NCI-H2227 treated with DMSO at 0.1 percent for 48 hours (cell line): Measurements from ENCODE around the gene CYP4F11.
"Not testable (repeated sequence)": the region's sequence is repeated elsewhere in the genome, so short reads cannot be mapped to it uniquely, and the experiment has no call there.

Experiments used
- DNase-seq: peaks from one replicate; lab custom pipeline; 2025; lab: John Stamatoyannopoulos, UW

CYP4F11 gene

DNA sequence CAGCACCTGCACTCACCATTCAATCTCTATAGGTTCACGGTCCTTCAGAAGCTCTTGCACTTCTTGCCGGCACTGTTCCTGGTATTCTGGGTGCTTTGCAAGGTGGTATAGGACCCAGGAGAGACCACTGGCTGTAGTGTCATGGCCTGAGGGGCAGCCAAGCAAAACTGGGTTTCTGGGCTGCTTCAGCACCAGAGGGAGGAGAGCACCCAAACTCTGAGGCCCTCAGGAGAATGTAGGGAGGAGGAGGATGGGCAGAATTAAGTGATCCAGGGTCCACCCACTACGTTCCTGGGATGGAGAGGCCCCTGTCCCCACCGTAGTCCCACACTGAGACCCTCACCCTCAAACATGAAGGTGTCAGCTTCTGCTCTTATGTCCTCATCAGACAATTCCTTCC is 12.3 kb downstream of the CYP4F11 start:
- no peak for DNase-seq

DNA sequence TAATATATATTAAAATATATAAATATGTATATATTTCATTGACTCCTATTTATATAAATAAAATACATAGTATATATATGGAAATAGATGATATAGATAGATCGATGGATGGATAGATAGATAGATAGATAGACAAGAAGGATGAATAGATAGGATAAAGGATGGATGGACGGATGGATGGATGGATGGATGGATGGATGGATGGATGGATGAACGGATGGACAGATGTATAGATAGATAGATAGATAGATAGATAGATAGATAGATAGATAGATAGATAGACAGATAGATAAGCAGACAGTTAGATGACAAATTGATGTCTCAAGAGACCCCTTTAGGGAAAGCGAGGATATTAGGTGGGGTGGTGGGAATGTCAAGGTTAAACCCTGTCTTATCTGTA is 15.1 kb downstream of the CYP4F11 start:
- DNase-seq, result no peak

DNA sequence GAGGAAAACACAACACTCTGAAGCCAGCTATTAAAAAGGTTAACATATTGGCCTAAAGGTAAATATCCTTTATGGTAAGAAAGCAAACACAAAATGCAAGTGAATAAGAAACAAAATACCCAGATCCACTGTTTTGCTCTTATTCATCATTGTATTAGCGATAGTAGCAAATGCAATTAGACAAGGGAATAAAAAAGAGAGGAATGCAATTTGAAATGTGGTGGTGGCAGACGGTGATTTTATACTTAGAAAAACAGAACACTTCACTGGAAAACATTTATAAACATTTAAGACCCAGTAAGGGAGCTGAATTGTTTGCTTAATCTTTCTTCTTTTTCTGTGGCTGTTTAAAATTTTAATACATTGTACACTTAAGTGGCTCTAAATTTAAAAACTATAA is 19.2 kb downstream of the CYP4F11 start:
- no peak for DNase-seq

DNA sequence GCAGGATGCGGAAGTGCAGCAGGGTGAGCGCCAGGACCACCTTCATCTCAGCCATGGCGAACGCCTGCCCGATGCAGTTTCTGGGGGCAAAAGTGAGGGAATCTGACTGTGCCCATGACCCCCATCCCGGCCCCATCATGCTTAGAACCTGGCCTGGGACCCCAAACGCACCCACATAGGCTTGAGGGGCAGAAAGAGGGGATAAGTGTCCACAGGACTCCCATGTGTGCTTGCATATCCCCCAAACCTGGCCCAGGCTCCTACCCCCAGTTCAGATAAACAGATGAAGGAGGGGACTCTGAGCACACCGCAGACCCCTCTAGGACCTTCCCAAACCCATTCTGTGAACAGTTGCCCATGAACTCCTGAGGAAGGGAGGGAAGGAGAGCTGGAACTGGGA is 20.5 kb downstream of the CYP4F11 start:
- DNase-seq, result no peak

DNA sequence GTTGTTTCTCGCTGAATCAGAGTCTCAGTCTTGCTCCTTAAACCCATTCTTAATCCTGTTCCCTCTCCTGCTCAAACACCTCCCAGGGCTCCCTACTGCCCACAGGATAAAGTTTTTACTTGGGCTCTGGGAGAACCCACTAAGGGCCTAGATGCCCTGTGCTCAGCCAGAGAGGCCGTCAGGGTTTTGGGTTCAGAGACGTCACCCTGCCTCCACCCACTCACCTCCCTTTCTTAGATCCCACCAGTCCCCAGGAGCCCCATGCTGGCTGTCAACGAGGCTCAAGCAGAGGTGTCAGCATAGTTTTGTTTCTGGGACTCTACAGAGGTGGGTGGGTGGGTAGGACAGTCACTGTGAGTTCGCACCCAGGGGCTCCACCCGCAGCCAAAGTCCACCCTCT is 20.9 kb downstream of the CYP4F11 start:
- no peak for DNase-seq

DNA sequence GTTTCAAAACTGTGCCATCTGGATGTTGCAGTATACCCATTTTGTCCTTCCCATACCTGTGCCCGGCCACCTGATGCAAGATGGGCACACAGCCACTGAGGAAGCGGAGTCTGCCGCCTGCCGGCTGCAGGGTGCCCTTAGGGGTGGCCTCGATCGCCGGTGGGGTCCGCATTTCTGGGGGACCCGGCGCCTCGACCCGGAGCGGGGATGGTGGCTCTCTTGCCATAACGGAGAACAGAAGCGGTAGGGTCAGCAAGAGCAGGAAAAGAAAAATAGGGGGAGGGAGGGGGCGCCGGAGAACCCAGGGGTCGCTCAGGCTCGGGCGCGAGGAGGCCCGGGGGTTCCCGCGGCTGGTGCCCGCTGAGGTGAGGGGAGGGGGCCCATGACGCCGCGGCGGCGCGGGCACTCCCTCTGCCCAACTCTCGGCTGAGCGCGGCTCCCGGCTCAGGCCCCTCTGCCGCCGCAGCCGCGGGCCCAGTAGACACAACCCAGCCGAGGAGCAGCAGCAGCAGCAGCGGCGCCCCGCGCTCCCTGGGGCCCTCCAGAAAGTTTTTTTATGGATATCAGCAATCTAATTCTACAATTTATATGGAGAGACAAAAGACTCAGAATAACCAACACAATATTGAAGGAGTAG is 22.6 kb downstream of the CYP4F11 start:
- DNase-seq, result no peak

DNA sequence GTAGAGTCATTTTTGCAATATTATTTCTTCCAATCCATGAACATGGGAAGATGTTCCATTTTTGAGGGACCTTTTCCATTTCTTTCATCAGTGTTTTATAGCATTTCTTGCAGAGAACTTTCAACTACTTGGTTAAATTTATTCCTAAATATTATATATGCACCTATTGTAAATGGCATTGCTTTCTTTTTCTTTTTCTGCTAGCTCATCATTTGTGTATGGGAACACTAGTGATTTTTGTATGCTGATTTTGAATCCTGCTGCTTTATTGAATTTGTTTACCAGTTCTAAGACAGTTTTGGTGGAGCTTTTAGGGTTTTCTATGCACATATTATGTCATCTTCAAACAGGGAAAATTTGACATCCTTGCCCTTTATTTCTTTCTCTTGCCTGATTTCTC is 29.3 kb downstream of the CYP4F11 start:
- DNase-seq, result no peak

DNA sequence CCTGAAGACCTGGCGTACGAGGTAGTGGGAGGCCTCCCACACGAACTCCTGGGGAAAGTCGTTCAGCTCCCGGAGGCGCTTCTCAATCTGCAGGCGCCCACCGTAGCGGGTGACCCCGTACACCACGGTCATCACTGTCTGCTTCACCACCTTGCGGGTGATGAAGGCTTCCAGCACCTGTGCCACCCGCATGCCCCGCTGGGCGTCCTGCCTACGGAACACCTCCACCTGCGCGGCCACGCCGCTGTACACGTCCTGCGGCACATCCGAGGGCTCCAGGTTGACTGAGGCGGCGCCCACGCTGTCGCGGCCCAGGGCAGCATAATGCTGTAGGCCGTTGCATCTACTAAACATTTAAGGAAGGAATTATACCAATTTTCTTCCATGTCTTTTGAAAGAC is 31.4 kb downstream of the CYP4F11 start:
- DNase-seq, result not testable (repeated sequence)

DNA sequence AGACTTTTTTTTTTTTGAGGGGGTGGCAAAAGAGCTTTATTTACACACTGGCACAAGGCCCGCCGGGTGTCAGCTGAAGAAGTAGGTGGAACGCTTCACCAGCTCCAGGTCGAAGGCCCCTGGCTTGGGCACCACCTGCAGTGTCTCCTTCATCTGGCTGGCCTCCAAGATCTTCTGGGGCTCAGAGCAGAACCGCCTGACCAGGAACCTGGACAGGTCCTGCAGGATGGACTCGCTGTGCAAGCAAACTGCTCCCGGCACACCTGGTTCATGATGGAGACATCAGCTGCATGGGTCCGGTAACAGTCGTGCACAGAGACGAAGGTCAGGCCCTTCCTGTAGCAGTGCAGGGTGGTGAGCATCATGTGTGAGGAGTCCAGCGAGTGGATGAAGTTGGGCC is 32.1 kb downstream of the CYP4F11 start:
- no peak for DNase-seq

DNA sequence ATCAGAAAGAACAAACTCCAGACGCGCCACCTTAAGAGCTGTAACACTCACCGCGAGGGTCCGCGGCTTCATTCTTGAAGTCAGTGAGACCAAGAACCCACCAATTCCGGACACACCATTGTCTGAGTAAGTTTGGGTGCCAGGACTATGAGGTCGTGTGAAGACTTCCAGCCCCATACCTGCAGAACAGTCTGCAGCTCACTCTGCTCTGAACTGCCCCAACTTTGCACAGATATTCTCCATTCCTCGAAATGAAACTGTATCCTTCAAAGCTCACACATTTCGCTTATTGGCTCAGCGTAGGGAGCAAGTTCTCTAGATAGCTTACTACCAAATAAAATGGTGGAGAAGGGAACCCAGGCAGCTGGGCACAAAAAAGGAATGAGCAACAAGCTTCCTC is 33.8 kb downstream of the CYP4F11 start:
- DNase-seq, result no peak

DNA sequence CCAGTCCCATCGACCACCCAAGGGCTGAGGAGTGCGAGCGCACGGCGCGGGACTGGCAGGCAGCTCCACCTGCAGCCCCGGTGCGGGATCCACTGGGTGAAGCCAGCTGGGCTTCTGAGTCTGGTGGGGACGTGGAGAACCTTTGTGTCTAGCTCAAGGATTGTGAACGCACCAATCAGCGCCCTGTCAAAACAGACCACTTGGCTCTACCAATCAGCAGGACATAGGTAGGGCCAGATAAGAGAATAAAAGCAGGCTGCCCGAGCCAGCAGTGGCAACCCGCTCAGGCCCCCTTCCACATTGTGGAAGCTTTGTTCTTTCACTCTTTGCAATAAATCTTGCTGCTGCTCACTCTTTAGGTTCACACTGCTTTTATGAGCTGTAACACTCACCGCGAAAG is 34.3 kb downstream of the CYP4F11 start:
- not testable (repeated sequence) for DNase-seq

DNA sequence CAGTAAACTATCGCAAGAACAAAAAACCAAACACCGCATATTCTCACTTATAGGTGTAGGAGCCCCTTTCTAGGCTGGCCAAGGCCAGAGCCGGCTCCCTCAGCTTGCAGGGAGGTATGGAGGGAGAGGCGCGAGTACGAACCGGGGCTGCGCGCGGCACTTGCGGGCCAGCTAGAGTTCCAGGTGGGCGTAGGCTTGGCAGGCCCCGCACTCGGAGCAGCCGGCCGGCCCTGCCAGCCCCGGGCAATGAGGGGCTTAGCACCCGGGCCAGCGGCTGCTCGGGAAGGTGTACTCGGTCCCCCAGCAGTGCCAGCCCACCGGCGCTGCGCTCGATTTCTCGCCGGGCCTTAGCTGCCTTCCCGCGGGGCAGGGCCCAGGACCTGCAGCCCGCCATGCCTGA is 34.8 kb downstream of the CYP4F11 start:
- DNase-seq, result not testable (repeated sequence)

DNA sequence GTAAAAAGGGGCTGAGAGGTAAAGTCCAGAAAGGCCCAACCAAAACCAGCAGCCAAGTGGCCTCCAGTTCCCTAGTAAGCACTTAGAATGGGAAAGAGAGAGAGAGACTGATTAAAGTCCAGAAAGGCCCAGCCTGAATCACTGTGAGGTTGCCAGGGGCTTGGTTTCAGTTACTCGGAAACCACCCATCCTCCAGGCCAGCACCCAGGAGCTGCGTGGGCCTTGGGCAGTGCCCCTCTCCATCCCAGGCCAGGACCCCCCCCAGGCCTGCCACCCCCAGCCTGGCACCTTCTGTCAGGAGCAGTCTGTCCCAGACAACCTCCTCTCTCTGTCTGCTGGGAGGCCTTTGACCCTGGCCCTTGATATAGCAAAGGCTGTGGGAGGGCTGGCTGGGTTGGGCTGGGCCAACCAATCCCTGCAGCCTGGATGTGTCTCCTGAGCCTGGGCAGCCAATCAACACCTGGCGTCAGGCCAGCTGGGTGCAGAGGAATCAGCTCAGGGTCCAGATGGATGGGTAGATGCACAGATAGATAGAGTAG is 36.5 kb downstream of the CYP4F11 start, which contains the start of gene CYP4F2:
Gene CYP4F2, minus strand, starts transcription at position 337 of the 539 bp plus-strand sequence. CDS start 463 bp downstream, outside the sequence.
- DNase-seq, result no peak

DNA sequence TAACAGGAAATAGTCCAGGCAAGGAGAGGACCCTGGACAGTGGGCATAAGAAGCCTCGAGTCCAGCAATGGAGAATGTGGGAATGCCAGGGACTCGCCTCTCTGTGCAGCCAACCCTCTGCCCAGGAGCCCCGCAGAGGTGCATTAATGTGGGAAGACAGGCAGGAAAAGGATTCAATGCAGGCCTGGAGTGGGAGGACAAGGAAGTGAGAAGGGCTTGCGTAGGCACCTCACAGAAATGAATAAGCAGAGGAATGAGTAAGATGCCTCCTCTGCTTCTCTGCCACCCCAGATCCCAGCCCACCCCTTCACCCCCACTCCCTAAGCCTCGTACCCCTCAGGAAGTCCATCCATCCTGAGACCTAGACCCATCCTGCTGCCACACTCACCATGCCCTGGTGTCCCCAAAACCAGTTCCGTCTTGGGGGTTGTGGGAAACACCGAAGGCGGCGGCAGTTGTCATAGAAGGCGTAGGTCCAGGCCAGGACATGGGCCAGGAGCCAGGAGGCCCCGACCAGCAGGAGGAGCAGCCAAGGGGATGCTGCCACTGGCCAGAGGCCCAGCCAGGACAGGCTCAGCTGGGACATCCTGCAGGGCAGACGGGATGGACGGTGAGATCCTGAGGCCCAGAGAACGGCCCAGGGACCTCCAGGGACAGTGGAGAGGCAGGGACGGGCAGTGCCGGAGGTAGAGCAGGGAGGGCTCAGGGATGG is 37.1 kb downstream of the CYP4F11 start:
- DNase-seq, result no peak

DNA sequence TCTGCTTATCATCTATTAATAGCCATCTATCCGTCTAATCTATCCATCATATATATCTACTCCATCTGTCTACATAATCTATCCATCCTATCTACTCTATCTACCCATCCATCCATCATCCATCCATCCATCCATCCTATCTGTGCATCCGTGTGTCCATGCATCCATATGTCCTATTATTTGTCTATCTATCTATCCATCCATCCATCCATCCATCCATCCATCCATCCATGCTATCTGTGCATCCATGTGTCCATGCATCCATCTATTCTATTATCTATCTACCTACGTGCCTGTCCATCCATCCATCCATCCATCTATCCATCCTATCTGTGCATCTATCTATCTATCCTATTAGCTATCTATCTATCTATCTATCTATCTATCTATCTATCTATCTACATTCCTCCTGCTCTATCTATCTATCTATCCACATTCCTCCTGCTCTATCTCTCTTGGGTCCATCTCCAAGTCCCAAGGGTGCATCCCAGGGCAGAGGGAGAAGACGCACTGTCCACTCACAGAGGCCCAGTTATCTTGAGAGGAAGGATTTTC is 38.4 kb downstream of the CYP4F11 start:
- DNase-seq, result no peak

DNA sequence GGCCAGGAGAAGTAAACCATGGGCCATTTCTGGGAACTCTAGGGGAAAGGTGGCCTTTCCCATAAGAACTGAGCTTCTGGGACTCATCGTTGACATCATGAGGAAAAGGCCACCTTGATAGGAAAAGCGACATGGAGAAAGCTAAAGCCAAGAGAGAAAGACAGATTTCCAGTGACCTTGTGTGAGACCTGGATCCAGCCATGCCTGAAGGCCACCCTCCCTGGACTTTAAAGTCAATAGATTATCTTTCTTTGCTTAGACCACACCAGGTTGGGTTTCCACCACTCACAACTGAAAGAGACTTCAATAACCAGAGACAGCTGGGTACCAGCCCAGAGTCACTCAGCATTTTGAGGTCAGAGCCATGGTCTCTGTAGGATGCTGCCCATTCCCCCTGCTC is 40.0 kb downstream of the CYP4F11 start:
- no peak for DNase-seq

DNA sequence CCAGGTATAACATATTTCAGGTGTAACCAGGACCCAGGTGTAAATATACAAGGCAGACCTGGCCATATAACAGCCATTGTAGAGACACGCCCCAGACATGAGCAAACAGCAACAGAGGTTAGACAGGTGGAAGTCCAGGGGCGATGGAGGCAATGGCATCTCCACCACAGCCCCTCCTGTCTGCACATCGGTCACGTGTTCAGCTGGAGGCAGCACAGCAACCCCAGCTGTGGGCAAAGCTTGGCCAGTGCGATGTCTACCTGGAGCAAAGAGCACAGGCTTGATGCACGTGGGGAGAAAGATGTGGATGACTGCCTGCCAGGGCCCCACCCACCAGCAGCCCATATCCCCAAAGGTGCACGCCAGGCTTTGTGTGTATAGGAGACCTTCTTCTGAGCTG is 40.9 kb downstream of the CYP4F11 start:
- no peak for DNase-seq

DNA sequence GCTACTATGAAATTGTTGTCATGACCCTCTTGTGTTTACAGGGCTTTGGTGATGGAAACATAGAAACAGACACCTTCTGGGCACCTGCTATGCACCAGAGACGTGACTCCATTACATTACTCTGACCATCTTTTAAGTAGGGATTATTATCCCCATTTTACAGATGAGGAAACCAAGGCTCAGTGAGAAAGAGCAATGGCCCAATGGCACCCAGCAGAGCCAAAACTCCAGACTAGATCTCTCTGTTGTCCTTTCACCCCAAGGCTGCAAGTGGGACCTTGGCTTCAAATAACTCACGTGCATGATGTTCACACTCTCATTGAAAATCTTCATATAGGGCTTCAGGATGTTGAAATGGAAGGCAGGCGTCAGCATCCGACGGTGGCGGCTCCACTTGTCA is 42.3 kb downstream of the CYP4F11 start:
- no peak for DNase-seq

DNA sequence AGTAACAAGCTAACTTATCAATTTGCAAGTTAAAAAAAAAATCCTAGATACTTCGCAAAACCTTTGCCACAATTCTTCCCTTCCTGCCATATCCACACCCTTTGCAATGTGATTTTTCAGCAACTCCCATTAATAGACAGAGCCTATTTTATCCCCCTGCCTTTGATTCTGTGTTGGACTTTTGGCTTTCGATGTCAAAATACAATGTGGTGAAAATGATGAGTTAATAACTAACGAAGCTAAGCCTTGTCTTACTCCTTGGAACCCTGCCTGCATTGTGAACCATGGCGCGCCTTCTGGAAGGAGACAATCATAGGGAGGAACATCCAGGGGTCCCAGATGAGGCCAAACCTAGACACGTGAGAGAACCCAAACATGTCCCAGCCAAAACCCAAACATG is 42.9 kb downstream of the CYP4F11 start:
- no peak for DNase-seq

DNA sequence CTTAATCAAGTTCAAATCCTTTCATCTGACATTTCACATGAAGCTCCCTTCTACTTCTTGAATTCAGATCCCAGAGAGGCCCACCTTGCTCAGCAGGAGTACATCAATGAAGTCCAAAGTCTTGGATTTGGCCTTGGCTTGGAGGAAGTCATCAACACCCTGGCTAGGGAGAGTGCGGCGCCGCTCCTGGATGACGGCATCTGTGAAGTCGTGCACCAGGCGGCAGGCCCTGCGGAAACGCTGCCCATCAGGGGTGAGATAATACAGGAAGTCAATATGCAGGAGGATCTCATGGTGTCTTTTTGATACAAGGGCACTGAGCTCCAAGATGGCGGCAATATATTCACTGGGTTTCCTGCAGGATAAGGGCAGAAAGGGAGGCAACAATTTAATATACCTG is 45.0 kb downstream of the CYP4F11 start:
- not testable (repeated sequence) for DNase-seq

DNA sequence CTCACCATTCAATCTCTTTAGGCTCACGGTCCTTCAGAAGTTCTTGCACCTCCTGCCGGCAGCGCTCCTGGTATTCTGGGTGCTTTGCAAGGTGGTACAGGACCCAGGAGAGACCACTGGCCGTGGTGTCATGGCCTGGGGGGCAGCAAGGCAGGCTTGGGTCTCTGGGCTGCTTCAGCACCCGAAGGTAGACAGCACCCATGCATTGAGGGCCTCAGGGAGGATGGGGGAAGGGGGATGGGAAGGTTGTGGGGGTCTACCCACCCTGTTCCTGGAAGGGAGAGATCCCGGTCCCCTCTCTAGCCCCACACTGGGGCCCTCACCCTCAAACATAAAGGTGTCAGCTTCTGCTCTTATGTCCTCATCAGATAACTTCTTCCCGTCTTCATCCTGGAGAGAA is 48.4 kb downstream of the CYP4F11 start:
- no peak for DNase-seq

DNA sequence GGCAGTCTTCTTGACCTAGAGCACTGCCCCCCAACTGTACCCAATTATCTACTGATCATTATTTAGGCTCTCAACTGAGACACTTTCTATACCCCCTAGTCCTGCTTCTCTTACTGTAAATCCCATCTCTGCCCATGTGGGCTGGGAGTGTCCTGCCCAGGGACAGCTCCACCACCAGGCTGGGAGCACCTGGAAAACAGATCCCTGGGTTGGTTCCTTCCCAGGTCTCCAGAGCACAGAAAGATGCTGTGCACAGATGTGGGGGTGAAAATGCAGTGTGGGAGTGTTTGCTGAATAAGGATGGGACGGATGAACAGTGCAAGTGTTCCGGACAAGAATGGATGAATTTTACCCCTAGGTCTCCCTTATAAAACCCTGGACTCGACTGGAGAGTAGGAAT is 49.2 kb downstream of the CYP4F11 start:
- no peak for DNase-seq

DNA sequence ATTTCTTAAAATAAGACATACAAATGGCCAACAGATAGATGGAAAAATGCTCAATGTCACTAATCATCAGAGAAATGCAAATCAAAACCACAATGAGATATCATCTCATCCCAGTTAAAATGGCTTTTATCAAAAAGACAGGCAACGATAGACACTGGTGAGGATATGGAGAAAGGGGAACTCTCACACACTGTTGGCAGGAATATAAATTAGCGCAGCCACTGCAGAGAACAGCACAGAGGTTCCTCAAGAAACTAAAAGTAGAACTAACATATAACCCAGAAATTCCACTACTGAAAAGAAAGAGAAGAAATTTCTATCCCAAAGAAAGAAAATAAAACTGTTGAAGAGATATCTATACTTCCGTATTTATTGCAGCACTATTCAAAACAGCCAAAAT is 51.0 kb downstream of the CYP4F11 start:
- DNase-seq, result not testable (repeated sequence)
